Gastrocnemius medialis (tissue), 4 donors: Measurements from ENCODE around the gene TMEM14A.

Source experiments
- CTCF ChIP-seq, 5 experiments: fragments of 450-650 bp in 3 of 5; fragments of 200-600 bp in 2 of 5; sonication (generic) in 2 of 5; IDR thresholded peaks in 4 of 5; conservative IDR thresholded peaks in 1 of 5; 1 replicate in 4 of 5; 2 replicates in 1 of 5; pipeline ENCODE4 v1.5.1; 2016 to 2019; ENCODE audit warnings: antibody characterized with exemption in 5 of 5, mild to moderate bottlenecking in 3 of 5, moderate library complexity in 3 of 5
- POLR2A ChIP-seq, 2 donors: fragments of 450-650 bp; IDR thresholded peaks; one replicate each; pipeline ENCODE4 v1.6.1; 2017; ENCODE audit warnings: antibody characterized with exemption in 2 of 2, mild to moderate bottlenecking in 2 of 2, moderate library complexity in 2 of 2

- TF ChIP-seq CTCF (IDR thresholded peaks at IDR 0.05 in 4 of 5, conservative IDR thresholded peaks at IDR 0.05 in 1 of 5) (no peak), POLR2A (IDR thresholded peaks at IDR 0.05) (no peak)
These were observed 49.4 kb downstream of the TMEM14A start for GRCh38 chr6:52720321-52720720.
